ENCODE measurements around the gene PPEF2.
"Not testable (repeated sequence)": the region's sequence is repeated elsewhere in the genome, so short reads cannot be mapped to it uniquely, and the experiment has no call there.

Gene PPEF2

GRCh38 chr4:75891611-75892010 lies 10.6 kb downstream of the PPEF2 start:
- no peak for FAIRE-seq

- FAIRE-seq: no peak
Observed at GRCh38 chr4:75889537-75890199, 12.6 kb downstream of the PPEF2 start.

- FAIRE-seq: no peak
Observed at GRCh38 chr4:75886104-75886503, 16.1 kb downstream of the PPEF2 start.

GRCh38 chr4:75881476-75881875 lies 20.8 kb downstream of the PPEF2 start:
- no peak for FAIRE-seq

GRCh38 chr4:75880278-75880677 lies 22.0 kb downstream of the PPEF2 start:
- FAIRE-seq: no peak

- FAIRE-seq: no peak
Observed at GRCh38 chr4:75878246-75878756, 24.0 kb downstream of the PPEF2 start.

- no peak for FAIRE-seq
Observed at GRCh38 chr4:75876218-75876617, 26.0 kb downstream of the PPEF2 start.

- FAIRE-seq: no peak
Observed at GRCh38 chr4:75869100-75869499, 33.2 kb downstream of the PPEF2 start.

- FAIRE-seq: no peak
Observed at GRCh38 chr4:75867130-75867529, 35.1 kb downstream of the PPEF2 start.

GRCh38 chr4:75860606-75861005 lies 41.6 kb downstream of the PPEF2 start:
- FAIRE-seq: no peak

- FAIRE-seq: no peak
Observed at GRCh38 chr4:75858721-75859120, 43.5 kb downstream of the PPEF2 start.

GRCh38 chr4:75849461-75849860 lies 52.8 kb downstream of the PPEF2 start:
- FAIRE-seq: no peak

GRCh38 chr4:75848891-75849290 lies 53.4 kb downstream of the PPEF2 start:
- FAIRE-seq: no peak

GRCh38 chr4:75848171-75848760 lies 54.0 kb downstream of the PPEF2 start:
- not testable (repeated sequence) for FAIRE-seq

- FAIRE-seq: no peak
Observed at GRCh38 chr4:75845992-75846391, 56.3 kb downstream of the PPEF2 start.

GRCh38 chr4:75844151-75844662 lies 58.0 kb downstream of the PPEF2 start:
- FAIRE-seq: no peak

GRCh38 chr4:75843596-75843995 lies 58.7 kb downstream of the PPEF2 start:
- FAIRE-seq: no peak

- FAIRE-seq: no peak
Observed at GRCh38 chr4:75841641-75842520, 60.4 kb downstream of the PPEF2 start.

GRCh38 chr4:75834772-75835154 lies 67.5 kb downstream of the PPEF2 start:
- FAIRE-seq: no peak

GRCh38 chr4:75834095-75834771 lies 68.0 kb downstream of the PPEF2 start:
- no peak for FAIRE-seq

- FAIRE-seq: no peak
Observed at GRCh38 chr4:75831856-75832405, 70.3 kb downstream of the PPEF2 start.

- no peak for FAIRE-seq
Observed at GRCh38 chr4:75830906-75831305, 71.3 kb downstream of the PPEF2 start.
